NT2/D1 (cell line): ENCODE data around the gene KRTAP10-3.

Experiments
- SUZ12 ChIP-seq: IDR thresholded peaks from 2 replicates; pipeline ENCODE4 v1.6.1; 2011; ENCODE audit not compliant: insufficient read length, insufficient read depth; ENCODE audit errors: extremely low read depth
- YY1 ChIP-seq: IDR thresholded peaks from 2 replicates; pipeline ENCODE4 v1.6.1; 2011; ENCODE audit not compliant: insufficient read length, insufficient read depth
- ZNF274 ChIP-seq: IDR thresholded peaks from 2 replicates; pipeline ENCODE4 v1.6.1; 2011; ENCODE audit warnings: mild to moderate bottlenecking, low read depth, low read length

DNA sequence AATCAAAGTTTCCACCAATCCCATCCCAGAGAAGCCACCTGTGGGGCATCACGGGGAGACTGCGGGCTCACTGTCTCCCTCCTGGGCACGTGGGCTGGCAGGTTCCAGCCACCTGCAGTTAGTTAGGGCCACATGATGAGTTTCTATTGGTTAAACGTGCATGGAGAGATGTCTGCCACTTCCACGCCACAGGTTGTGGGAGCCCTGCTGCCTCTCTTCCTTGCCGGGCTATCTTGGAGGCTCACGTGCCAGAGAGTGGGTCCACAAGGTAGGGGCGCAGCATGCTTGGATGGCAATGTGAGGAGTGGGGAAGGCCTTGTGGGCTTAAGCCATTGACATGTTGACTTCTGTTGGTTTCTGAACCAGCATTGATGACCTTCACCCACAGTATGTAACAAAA, 45.3 kb upstream of the KRTAP10-3 start:
- TF ChIP-seq ZNF274 (no peak), YY1 (no peak), SUZ12 (no peak)
